PFSK-1 (cell line): Measurements from ENCODE around the gene CD82. TPM values are rescaled to one million over a fixed set of nuclear protein-coding genes. Genes with fewer than 3 reads are reported as not detected.

ENCODE experiments used
- FOXP2 ChIP-seq: optimal IDR thresholded peaks from 2 replicates; pipeline ENCODE3; 2011; ENCODE audit warnings: borderline replicate concordance, control low read depth, inconsistent platforms; ENCODE audit not compliant: insufficient read depth; ENCODE audit errors: extremely low read length, extremely low read depth
- POLR2AphosphoS5 ChIP-seq: IDR thresholded peaks from 2 replicates; pipeline ENCODE4 v1.6.1; 2012; ENCODE audit warnings: low read depth, mild to moderate bottlenecking, control low read depth, low read length, moderate library complexity
- SIN3A ChIP-seq: IDR thresholded peaks from 2 replicates; pipeline ENCODE4 v1.6.1; 2012; ENCODE audit warnings: mild to moderate bottlenecking, low read length, moderate library complexity, borderline replicate concordance; ENCODE audit not compliant: insufficient read depth
- TAF1 ChIP-seq: IDR thresholded peaks from 2 replicates; pipeline ENCODE4 v1.6.1; 2012; ENCODE audit warnings: low read length, control low read depth, borderline replicate concordance; ENCODE audit not compliant: insufficient read depth
- polyA plus RNA-seq: library from polyadenylated mRNA; unstranded; fragments of >200 nt; gene quantifications from one replicate; pipeline ENCODE4 v1.2.1, GENCODE V29; 2012; ENCODE audit warnings: low read depth, missing spikeins; ENCODE audit not compliant: insufficient read length
- TF ChIP-seq, protein P1 (sequence below), 2 experiments: IDR thresholded peaks; 2 replicates each; pipeline versions ENCODE4 v1.6.1 to v1.8.0; 2011 to 2012; ENCODE audit warnings: low read depth in 2 of 2, low read length in 2 of 2, control low read depth in 1 of 2, inconsistent platforms in 1 of 2, mild to moderate bottlenecking in 1 of 2, moderate library complexity in 1 of 2; ENCODE audit not compliant: insufficient read depth in 1 of 2

Gene CD82, protein sequence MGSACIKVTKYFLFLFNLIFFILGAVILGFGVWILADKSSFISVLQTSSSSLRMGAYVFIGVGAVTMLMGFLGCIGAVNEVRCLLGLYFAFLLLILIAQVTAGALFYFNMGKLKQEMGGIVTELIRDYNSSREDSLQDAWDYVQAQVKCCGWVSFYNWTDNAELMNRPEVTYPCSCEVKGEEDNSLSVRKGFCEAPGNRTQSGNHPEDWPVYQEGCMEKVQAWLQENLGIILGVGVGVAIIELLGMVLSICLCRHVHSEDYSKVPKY
- polyA plus RNA-seq, result 1.7 TPM

DNA sequence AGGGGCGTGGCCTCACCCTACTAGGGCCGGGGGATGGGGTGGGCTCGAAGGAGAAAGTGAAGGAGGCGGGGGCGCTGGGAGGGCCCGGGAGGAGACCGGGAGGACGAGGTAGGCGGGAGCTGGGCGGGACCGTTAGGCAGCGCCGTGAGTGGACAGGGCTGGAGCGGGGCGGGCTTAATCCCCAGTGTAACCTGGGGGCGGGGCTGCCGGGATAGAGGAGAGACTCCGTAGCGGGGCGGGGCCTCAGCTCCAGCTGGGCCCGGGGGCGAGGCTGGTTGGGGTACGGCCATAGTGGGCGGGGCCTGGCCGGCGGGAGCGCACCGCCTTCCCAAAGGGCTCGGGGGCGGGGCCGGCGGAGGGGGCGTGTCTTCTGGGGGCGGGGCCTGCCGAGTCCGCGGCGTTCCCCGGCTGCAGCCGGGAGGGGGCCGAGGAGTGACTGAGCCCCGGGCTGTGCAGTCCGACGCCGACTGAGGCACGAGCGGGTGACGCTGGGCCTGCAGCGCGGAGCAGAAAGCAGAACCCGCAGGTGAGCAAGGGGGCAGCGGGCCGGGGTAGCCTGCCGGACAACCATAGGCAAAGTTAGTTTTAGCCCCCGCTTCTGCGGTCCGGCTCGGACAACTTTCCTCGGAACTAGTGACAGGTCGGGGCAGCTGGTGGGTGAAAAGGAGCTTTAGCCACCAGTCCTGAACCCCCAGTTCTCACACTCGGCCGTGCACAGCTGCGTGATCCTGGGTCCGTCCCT, at the start of gene CD82:
TSS of gene CD82 (plus strand) at position 453 of the 742 bp plus-strand sequence. CDS start 29,000 bp downstream, outside the sequence.
- no peak for TF ChIP-seq FOXP2
- TF ChIP-seq, protein P1, sequence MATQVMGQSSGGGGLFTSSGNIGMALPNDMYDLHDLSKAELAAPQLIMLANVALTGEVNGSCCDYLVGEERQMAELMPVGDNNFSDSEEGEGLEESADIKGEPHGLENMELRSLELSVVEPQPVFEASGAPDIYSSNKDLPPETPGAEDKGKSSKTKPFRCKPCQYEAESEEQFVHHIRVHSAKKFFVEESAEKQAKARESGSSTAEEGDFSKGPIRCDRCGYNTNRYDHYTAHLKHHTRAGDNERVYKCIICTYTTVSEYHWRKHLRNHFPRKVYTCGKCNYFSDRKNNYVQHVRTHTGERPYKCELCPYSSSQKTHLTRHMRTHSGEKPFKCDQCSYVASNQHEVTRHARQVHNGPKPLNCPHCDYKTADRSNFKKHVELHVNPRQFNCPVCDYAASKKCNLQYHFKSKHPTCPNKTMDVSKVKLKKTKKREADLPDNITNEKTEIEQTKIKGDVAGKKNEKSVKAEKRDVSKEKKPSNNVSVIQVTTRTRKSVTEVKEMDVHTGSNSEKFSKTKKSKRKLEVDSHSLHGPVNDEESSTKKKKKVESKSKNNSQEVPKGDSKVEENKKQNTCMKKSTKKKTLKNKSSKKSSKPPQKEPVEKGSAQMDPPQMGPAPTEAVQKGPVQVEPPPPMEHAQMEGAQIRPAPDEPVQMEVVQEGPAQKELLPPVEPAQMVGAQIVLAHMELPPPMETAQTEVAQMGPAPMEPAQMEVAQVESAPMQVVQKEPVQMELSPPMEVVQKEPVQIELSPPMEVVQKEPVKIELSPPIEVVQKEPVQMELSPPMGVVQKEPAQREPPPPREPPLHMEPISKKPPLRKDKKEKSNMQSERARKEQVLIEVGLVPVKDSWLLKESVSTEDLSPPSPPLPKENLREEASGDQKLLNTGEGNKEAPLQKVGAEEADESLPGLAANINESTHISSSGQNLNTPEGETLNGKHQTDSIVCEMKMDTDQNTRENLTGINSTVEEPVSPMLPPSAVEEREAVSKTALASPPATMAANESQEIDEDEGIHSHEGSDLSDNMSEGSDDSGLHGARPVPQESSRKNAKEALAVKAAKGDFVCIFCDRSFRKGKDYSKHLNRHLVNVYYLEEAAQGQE (IDR thresholded peaks at IDR 0.05; ENCODE audit: insufficient read depth in 1 of 2, low read depth in 2 of 2, low read length in 2 of 2), result no peak
- no peak for TF ChIP-seq TAF1
- TF ChIP-seq POLR2AphosphoS5, result no peak
- no peak for TF ChIP-seq SIN3A

DNA sequence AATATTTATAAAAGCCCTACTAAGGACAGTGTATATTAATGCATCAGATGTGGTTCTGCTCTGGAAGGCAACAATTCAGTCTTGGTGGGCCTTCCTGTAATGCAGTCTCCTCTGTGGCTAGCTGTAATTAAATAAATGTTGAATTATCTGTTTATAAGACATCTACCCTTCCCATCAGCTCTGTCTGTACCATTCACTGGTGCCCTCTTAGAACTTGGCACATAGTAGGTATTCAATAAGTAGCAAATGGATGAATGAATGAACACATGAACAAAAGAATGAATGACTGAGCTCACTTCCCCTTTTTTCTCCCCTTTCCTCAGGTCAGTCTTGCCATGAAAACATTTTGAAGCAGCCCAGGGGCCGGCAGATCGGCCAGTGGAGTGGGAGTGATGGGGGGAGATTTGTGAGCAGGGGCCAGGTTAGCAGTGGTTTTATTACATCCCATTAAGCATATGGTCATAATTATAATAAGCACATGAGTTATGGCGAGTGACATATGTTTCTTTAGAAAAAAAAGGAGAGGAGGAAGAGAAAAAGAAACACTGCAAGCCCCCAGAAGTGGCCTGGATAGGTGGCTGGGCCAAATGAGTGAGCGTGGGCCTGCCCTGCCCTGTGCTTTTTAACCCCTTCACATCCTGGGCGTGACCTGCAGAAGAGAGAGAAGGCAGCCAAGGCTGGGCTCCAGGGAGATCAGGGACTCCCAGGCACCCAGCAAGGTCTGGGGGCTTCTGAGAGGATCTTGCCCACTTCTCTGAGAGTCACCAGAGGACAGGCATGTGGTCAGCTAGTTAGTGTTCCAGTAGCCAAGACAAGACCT, 48.6 kb upstream of the CD82 start:
- TF ChIP-seq TAF1 (no peak), FOXP2 (no peak), POLR2AphosphoS5 (no peak), SIN3A (no peak)
- TF ChIP-seq, protein P1 (IDR thresholded peaks at IDR 0.05; ENCODE audit: insufficient read depth in 1 of 2, low read depth in 2 of 2, low read length in 2 of 2), result no peak

GRCh38 chr11:44517541-44517940, 47.9 kb upstream of the CD82 start:
- TF ChIP-seq, protein P1 (IDR thresholded peaks at IDR 0.05; ENCODE audit: insufficient read depth in 1 of 2, low read depth in 2 of 2, low read length in 2 of 2), result no peak

DNA sequence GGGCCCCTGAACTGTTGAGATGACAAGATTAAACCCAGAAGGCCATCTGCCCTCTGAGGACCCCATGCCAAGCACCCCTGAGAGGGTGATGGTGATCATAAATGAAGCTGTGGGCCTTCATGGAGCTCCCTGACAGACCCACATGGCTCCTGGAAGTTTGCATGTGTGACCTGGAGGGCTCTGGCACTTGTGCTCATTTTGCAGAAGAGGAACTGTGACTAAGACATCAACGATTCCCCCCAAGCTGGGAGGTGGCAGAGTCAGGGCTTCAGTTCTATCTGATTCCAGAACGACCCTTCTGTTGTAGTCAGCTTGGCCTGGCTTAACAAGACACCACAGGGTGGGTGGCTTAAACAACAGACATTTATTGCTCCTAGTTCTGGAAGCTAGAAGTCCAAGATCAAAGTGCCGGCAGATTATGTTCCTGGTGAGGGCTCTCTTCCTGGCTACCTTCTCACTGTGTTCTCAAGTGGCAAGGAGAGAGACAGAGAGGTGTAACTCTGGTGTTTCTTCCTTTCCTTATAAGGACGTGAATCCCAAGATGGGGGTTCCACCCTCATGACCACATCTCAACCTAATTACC, 46.4 kb upstream of the CD82 start:
- TF ChIP-seq, protein P1 (IDR thresholded peaks at IDR 0.05; ENCODE audit: insufficient read depth in 1 of 2, low read depth in 2 of 2, low read length in 2 of 2), result no peak
- TF ChIP-seq SIN3A, result no peak
- no peak for TF ChIP-seq TAF1
- no peak for TF ChIP-seq FOXP2
- no peak for TF ChIP-seq POLR2AphosphoS5
